Left renal cortex interstitium (tissue), 4 donors: ENCODE results near the gene ATG4C. TPM values are rescaled to one million over a fixed set of nuclear protein-coding genes. Genes with fewer than 3 reads are reported as not detected.

Experiments used
- DNase-seq, 4 donors: peaks; one replicate each; pipeline ENCODE4 v3.0.0-alpha.2; 2013; ENCODE audit warnings: low read depth in 4 of 4, low spot score in 2 of 4, missing footprints in 1 of 4
- polyA plus RNA-seq, 4 donors: library from polyadenylated mRNA; unstranded; fragments of 120-200 nt; gene quantifications; one replicate each; pipeline ENCODE4 v1.2.1, GENCODE V29; 2013; ENCODE audit not compliant: insufficient read length in 4 of 4

Gene ATG4C
- polyA plus RNA-seq, 4 donors = 17.3 to 22.1 (median 20.6) TPM

DNA sequence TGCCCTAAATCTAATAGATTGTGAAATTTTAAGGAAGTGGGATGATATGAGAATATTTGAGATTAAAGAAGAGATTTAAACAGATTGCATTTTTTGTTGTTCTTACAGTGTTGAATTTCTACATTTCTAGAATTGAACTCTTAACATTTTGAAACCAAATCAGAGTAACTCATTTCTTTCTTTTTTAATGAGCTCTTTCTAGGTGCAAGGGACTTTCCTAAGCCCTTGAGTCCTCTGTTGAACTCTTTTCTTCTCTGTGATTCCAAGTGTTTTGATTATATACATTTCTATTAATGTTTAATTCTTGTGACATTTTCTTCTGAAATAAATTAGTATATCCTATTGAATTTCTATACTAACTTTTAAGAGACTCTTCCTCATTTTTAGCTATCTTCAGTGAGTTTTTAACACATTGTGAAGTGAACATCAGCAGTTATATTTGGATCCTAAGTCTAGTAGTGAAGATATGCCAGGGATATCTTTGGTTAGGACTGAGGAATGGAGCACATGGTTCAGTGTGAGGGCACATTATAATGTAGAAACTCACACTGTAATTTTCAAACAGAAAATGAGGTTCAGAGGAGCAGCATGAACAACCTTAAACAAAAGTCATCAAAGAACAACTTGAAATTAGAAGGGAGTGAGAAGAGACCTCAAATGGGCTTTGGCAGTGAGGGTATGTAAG lies 53.1 kb downstream of the ATG4C start:
- no peak for DNase-seq

DNA sequence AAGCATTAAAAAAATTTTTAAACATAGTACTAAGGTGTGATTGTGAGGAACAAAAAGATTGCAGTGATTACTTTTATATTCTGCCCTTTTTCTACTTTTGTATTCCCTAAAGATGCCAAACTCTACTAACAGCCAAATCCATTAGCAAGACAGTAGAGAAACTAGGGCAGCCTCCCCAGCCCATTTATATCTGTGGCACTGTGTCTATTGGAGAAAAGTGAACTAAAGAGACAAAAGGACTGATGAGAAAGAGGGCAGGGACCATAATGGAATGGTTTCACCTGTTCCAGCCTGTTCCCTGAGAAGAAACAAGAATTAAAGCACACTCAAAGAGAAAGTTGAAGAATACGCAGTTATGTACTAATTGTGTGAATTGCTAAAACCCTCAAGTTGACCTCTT lies 56.6 kb downstream of the ATG4C start:
- no peak for DNase-seq

DNA sequence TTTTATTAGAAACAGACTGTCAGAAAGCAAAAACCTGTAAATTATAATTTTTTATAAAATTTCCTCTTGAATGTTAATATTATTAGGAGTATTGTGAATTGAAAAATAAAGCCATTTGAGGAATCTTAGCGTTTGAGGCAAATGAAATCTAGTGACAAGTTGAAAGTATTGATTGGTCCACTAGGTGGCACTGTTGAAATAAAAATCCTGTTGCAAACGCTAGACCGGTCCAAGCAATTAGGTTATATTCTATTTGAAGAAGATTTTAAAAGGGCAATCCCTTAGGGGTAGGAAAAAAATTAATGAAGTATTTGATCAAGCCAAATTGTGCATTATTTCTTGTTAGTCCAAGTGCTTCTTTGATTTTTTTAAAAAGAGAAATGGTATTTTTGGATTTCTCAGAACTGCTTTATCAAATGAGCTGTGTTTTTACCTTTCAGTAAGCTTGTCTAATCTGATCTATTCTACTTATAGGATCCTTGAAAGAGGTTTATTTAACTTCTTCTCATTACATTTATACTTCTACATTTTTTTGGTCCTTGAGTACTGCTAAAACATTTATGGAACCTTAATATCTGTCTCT lies 57.7 kb downstream of the ATG4C start:
- DNase-seq = peak; percentile 37 to 61 (median 42)

DNA sequence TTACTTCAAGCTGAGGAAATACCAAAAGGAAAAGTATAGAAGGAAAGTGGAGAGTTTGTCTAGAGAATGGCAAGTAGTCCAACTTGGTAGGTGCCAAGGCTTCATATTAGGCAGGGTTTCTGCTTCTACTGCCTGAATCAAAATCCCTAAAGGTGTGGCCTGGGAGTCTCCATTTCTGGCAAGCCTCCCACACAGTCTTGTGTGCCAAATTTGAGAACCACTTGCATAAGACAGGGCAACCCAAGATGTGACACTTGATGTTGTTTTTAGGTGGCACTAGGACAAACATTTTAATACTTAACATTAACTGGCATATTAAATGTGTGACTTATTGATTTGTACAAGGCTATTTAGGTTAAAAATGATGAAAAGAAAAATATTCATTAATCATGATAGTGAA lies 60.1 kb downstream of the ATG4C start:
- DNase-seq = no peak

DNA sequence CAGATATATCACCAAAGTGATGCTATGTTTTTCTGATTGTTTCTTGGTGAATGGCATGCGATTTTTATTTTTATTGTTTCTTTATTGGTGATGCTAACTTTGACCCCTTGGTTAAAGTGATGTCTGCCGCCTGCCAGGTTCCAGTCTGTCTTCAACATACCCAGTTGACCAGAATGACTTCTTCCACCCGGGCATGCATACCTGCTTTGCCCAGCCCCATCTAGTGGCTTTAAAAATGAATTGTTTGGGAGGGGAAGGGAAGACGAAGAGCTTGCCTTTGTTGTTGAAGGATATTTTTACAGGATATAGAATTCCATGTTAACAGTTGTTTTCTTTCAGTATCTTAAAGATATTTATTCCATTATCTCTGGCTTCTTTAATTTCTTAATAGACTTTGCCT lies 65.1 kb downstream of the ATG4C start:
- no peak for DNase-seq

DNA sequence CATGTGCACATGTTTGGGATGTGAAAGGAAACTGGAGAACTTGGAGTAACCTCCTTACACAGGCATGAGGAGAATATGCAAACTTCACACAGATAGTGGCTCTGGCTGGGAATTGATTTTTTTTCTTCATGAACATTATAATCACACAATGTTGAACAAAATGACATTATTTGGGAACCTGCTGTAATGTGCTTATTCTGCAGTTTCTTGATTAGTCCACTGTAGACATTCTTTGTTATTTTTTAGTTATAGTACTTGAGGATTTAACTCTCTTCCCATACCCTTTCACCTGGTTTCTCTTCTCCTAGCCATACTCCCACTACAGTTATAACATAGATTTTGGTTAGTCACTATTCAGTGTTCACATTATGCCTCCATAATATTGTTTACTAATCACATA lies 68.3 kb downstream of the ATG4C start:
- no peak for DNase-seq

DNA sequence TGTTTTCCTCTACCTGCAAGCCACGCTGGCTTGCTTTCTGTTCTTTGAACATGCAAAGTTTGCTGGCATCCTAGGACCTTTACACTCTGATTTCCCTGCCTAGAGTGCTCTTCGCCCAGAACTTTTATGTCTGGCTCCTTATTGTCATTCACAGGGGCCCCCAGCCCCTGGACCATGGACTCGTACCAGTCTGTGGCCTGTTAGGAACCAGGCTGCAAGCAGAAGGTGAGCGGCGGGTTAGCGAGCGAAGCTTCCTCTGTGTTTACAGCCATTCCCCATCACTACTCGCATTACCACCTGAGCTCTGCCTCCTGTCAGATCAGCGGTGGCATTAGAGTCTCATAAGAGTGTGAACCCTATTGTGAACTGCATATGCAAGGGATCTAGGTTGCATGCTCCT lies 73.0 kb downstream of the ATG4C start:
- DNase-seq = no peak

DNA sequence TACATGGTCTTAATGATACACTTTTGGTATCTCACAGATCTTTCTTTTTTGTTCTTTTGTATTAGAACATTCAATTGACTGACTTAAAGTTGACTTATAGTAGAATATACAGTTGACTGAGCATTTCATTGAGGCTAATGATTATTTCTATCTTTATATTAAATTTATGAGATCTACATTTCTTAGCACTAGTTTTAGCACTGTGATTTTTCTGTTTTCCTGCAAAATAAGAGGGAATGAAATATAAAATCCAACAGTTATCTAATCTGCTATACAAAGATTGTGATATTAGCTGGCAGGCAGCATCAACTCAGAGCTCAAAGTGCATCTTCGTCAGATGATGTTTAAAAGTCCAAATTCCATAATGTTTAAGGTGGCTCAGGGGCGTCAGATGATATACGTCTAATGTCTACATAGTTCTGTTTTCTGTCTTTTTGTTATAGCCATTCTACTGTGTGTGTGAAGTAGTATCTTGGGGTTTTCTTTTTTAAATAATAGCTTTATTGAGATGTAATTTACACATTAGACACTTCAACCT lies 85.4 kb downstream of the ATG4C start:
- no peak for DNase-seq

DNA sequence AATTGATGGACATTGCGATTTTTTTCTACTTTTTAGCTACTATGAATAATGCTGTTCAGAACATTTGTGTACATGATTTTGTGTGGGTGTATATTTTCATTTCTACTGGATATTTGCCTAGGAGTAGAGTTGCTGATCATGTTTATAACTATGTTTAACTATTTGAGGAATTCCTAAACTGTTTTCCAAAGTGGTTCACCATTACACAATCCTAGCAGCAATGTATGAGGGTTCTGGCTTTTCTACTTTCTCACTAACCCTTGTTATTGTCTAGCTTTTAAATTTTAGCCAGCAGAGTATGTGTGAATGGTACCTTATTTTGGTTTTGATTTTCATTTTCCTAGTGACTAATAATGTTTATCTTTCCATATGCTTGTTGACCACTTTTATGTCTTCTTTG lies 86.2 kb downstream of the ATG4C start:
- no peak for DNase-seq

DNA sequence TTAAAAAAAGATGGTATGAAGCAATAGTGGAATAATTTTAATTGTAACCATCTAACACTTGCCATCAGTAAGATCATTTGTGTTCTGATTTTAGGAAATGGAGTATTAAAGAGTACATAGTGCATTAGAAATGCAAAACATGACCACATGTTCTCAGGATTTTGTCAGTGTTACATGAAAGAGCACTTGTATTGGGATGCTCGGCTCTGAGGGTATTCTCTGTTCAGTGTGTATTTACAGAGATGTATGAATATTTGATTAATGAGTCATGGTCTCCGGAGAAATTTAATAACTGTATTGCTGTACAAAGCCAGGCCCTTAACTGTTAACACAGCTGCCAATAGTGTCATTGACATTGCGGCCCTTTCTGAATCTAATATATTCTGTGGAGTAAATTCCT lies 91.7 kb downstream of the ATG4C start:
- DNase-seq = no peak

DNA sequence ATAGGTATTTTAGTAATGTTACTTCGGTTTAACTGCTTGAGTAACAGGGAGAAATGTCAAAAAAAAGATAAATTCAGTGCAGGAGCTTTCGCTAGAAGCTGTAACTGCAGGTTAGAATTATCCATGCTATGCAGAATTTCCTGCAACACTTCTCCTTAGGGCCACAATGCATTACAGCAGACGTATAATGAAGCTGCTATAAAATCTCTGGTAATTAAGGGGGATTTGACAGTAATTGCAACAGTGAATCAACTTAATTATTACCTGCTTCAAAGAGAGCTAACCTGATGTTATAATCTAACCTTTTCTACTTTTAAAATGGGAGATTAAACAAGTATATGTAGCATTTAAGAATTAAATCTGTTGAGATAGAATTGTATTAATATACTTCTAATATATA lies 92.6 kb downstream of the ATG4C start:
- no peak for DNase-seq

DNA sequence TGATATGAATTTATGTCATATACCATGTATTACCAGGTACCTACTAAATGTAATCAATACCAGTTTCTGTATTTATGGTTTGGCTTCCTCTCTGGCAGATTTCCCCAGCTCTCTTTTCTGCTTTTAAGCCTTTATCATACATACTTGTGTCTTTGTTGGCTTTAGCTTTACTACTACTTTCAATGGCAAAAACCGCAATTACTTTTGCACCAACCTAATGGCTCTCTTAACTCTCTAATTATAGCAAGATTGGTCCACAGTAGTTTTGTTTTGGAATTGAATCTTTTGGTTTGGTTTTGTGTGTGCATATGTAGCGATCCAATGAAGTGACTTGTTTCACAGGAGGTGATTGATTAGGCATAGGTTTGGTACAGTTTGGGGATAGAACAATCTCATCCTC lies 93.6 kb downstream of the ATG4C start:
- no peak for DNase-seq

DNA sequence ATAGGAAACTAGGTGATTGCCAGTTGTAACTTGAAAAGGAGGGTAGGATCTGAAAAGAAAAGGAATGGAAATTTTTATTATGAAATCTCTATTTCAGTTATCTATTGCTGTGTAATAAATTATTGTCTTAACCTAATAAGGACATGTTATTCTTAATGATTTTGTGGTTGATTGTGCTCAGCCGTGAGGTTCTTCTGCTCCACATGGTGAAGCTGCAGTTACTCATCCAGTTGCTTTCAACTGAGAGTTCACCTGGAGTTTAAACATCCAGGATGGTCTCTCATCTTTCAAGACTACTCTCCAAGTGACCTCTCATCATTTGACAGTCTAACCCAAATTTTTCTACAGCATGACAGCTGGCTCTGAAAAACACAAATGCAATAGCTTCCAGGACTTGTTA lies 96.0 kb downstream of the ATG4C start:
- DNase-seq = no peak

DNA sequence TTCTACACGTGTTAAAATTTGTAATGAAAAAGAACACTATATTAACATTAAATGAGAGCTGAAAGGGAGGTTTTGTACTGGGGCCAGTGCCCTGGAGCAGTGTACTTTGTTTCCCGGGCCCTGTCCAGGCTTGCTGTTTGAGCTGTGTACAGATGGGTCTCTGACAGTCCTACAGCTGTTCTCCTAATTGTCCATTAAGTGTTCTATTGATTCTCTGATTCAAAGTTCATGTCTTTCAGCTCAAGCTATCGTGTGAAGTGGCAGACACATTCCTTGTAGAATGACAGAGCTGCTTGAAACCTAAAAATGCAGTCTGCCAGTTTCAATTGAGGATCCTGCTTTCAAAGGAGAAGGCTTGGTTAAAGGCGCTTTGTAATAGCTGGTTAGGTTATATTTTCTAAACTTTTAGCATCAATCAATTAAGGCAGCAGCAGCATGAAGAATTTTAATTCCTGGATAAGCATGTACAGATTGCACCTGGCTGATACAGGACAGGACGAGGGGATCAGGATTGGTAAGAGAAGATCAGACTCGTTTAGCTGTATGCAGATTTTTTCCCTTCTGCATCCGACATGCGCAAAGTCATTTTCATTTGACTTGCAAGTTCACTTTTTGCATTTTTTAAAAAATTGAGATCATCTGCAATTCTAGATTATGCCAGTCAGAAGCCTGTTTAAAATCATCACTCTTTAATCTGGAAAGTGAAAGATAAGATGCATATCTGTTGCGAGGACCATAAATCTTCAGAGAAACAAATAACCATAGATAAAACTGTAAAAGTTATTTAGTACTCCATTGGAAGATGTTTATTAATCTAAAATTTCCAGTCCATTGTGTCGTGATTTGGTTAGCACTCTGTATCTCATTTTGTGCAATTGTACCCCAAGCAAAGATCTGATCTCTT lies 98.5 kb downstream of the ATG4C start:
- no peak for DNase-seq

DNA sequence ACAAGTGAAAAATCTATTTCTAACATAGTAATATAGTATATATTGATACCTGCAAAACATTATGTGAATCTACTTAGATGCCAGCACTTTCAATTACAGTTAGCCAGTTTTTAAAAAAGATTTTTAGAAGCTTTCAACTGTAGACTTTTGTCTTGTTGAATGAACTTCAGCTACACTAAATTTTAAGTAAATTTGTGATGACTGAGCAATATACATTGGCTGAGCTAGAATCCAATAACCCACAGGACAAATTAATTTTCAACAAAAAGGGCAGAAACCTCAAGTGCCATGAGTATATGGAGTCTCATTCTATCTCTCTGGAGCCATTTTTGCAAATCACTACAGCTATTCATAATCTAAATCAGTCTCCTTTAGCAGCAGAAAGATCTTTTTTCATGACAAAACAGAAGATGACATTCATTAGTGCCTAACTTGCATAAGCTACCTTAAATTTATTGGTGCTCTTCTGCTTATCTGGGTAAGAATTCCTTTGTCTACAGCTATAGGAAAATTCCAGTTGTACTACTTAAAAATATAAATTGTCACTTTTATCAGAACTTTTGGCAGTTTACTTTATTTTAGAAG lies 100.3 kb downstream of the ATG4C start:
- DNase-seq = no peak

DNA sequence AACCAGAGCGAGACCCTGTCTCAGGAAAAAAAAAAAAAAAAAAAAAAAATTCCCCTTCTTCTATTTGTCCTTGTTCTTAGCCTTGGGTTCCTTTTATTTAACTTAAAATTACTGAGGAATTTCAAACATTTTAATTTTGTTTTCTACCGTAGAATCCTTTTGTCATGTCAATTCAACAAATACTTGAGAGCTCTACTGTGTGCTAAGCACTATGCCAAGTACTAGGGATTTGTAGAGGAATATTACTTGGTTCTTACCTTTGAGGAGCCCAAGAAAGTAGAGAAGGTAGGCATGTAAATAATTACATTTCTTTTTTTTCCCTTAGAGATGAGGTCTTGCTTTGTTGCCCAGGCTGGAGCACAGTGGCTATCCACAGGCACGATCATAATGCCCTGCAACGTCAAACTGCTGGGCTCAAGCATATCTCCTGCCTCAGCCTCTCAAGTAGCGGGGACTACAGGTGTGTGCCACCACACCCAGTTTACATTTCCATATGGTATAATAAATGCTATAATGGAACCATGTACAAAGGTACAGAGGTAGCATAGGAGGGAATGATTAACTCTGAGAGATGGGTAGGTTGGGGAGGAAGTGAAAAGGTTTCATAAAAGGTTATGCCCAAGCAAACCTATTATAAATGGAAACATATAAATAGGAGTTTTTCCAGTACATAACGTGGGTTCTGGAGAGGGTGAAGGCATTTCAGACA lies 104.0 kb downstream of the ATG4C start:
- DNase-seq = no peak

DNA sequence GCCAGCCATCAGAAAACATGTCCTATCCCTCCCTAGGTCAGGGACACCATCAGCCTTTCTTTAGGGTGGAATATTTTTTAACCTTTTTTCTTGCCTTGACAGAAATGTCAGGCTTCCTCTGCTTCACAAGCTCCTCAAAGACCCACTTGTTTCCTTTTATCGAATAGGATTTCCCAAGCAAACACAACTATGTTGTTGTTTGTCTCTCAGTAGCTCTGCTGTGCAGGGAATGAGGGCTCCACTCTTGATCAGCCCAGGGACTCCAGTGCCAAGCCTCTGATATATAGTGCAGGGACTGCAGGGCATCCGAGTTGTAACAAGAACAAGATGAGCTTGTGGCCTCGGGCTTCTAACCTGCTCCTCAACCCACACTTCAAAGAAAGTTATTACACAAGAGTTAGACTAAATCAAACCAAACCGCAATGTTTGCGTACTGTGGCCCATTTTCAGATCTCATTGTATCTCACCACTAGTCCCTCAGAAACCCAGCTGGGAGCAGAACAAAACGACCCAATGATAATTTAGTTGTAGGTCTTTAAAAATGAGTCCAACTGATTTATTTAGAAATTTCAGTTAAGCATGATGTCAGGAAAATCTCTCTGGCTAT lies 108.1 kb downstream of the ATG4C start:
- no peak for DNase-seq

DNA sequence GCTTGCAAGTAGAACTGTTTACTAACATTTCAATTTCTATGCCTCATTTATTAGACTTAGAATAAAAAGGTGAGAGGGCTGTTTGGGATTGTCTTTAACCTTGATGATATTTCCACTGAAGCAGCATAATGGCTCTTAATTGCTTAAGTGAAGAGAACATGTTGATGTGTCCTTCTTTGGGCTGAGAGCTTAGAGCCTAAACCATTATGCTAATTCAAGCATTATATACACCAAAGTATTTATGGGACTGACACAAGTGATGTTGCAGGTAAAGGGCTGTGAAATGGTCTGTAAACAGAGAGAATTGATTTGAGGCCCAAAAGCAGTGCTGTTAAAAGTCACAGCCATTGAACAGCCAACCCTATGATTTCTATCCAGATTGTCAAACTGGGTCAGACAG lies 113.9 kb downstream of the ATG4C start:
- DNase-seq = no peak

DNA sequence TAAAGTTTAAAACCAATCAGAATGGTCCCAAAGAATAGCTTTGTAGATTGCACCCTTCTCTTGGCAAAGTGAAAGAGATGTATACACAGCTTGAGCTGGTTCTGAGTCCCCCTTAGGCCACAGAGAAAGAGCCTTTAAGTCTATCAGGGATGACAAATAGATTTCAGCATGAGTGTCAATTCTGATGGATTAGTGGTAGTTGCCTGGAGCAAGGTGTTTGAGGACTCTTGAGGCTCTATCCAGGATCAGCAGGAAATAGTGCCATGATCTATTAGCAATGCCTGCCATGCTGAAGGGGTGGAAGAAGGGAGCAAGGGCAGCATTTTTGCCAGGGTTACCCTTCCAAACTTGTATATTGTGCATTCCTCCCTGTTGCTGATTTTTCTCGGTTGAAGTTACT lies 116.6 kb downstream of the ATG4C start:
- DNase-seq = no peak

DNA sequence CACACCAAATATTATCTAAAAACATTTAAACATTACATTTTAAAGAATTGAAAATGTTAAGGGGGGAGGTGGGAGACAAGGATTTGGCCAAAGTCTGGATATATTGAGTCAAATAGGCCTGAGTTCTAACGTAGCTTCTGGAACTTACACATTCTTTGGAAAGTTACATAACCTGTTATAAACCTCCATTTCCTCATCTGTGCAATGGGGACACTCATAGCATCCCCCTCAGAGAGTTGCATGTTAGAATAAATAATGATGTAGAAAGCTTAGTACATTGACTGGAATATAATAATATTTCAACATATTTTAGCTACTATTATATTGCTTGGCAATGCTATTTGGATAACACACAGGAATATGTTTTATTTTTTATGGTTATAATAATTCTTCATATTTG lies 117.7 kb downstream of the ATG4C start:
- no peak for DNase-seq
